Activated T-cell treated with anti-CD3 and anti-CD28 coated beads, Interleukin-2, amount 50 U/mL, for 72 hours (primary cell): ENCODE data around the gene CIBAR2. TPM values are rescaled to one million over a fixed set of nuclear protein-coding genes. Genes with fewer than 3 reads are reported as not detected.
A peak's percentile ranks its signal among the peaks of the same experiment; 100 is the strongest.

ENCODE experiments used
- ATAC-seq, 2 donors: fragments of 150-1000 bp; cut with Tn5 transposase; replicated peaks in 1 of 2; 2 replicates each; pipeline ENCODE4 v1.10.0; 2021; ENCODE audit warnings: moderate library complexity in 2 of 2, mild to moderate bottlenecking in 1 of 2
- DNase-seq, 2 donors: peaks; one replicate each; pipeline ENCODE4 v3.0.0; 2021 to 2022; ENCODE audit warnings: mixed read lengths in 1 of 2
- H3K27ac Mint-ChIP-seq: one replicate; pipeline ENCODE4 v1.8.0; 2022; ENCODE audit warnings: mild to moderate bottlenecking, moderate library complexity, mixed read lengths
- H3K27me3 Mint-ChIP-seq: one replicate; pipeline ENCODE4 v1.8.0; 2022; ENCODE audit warnings: low read depth, mixed read lengths
- H3K36me3 Mint-ChIP-seq, 2 donors: one replicate each; pipeline ENCODE4 v1.8.0; 2022; ENCODE audit warnings: mixed read lengths in 2 of 2, mild to moderate bottlenecking in 1 of 2; ENCODE audit not compliant: insufficient read depth in 2 of 2
- H3K4me1 Mint-ChIP-seq: one replicate; pipeline ENCODE4 v1.8.0; 2022; ENCODE audit warnings: low read depth, mixed read lengths
- H3K4me3 Mint-ChIP-seq, 2 donors: one replicate each; pipeline ENCODE4 v1.8.0; 2022; ENCODE audit warnings: mild to moderate bottlenecking in 2 of 2, mixed read lengths in 2 of 2, moderate library complexity in 2 of 2
- H3K9me3 Mint-ChIP-seq, 2 donors: one replicate each; pipeline ENCODE4 v1.8.0; 2022; ENCODE audit warnings: mixed read lengths in 2 of 2
- total RNA-seq, 2 donors: library from RNA; stranded (reverse); gene quantifications; one replicate each; pipeline ENCODE4 v1.2.3, GENCODE V29; 2022

The CIBAR2 gene
- total RNA-seq, result not detected

DNA sequence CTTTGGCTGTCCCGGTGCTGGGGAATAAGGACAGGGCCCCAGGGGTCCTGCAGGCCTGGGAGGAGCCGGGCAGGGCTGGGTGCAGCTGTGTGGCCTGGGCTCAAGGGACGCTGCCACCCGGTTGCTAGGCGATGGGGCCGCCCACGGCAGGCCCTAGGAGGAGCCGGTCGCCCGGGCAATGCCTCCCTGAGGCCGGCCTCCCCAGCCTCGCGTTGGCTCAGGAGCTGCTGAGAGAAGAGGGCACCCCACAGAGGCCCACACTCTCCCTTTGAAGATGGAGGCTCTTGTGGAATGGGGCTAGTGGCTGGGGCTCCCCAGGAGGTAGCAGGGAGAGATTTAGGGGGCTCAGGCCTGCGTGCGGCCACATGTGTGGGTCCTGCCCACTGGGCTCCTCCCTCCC lies at the start of gene CIBAR2:
TSS of gene CIBAR2 (minus strand) at position 109 of the 400 bp plus-strand sequence. CDS start 120 bp downstream, outside the sequence.
- ATAC-seq (no peak), DNase-seq (no peak)
- no peaks in the 10 kb centered on the region for H3K27me3 Mint-ChIP-seq
- no peaks in the 10 kb centered on the region for H3K9me3 Mint-ChIP-seq
- H3K27ac Mint-ChIP-seq, result no peak within 1 kb of the TSS
- no peak within 1 kb of the TSS for H3K4me3 Mint-ChIP-seq
- no peaks in the 10 kb centered on the region for H3K36me3 Mint-ChIP-seq
- peaks cover 7% of the 10 kb centered on the region for H3K4me1 Mint-ChIP-seq

DNA sequence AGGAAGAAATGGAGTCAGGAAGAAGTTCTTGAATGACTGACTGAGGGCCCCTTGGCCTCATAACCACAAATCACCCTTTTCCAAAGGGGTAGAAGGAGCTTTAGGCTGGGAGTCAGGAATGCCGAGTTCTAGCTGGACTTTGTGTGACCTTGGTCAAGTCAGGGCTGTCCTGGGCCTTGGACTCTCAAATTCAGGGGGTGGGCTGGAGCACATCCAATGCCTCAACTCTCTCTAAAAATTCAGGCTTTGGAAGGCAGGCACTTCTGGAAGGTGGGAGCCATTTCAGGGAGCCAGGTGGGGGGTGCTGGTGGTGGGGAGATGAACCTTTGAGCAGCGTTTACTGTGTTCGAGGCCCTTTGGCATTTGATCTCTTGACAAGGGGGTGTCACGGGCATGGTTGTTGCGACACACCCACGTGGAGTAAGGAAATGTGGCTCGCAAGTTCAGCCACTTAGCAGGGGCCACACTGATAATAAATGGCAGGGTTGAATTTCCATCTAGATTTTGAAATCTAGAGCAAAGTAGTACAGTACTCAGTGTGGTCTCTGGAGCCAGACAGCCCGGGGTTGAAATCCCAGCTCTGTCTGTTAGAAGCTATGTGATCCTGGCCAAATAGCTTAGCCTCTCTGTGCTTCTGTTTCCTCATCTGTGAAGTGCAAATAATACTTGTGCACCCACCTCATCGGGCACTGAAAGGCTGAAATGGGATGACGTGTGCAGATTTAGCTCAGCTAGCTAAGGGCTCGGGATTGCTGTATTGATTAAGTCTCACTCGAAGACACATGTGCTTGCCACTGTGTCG lies 47.1 kb upstream of the CIBAR2 start:
- Mint-ChIP-seq H3K4me1 (peaks cover 11% of the 10 kb centered on the region), H3K36me3 (no peaks in the 10 kb centered on the region), H3K9me3 (no peaks in the 10 kb centered on the region), H3K4me3 (no peak overlapping the region), H3K27me3 (no peaks in the 10 kb centered on the region), H3K27ac (no peak overlapping the region)
- DNase-seq (no peak), ATAC-seq (no peak)

DNA sequence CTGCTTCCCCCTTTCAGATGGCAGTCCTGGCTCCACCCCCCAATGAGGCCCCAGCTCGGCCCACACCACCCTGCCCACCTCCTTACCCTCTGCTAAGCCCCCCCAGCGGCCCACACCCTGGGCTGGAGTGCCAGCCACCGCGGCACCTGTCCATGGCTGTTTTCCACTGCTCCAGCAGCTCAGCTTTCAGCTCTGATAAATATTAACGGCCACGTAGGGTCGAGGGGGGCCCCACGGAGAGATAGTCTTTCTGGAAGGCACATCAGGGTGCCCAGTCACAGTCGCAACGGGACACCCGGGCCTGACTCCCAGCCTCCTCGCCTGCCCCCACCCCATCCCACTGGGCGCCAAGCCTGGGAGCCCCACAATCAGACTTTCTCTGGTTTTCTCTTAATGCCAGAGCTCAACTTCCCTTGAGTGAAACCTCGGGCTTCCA lies 46.5 kb upstream of the CIBAR2 start:
- Mint-ChIP-seq H3K36me3 (no peaks in the 10 kb centered on the region), H3K9me3 (no peaks in the 10 kb centered on the region), H3K4me3 (peak overlapping the region in 1 of 2 donors; percentile 13), H3K4me1 (peaks cover 11% of the 10 kb centered on the region), H3K27ac (no peak overlapping the region), H3K27me3 (no peaks in the 10 kb centered on the region)
- ATAC-seq (peak in 1 of 2 donors; percentile 15), DNase-seq (no peak)

DNA sequence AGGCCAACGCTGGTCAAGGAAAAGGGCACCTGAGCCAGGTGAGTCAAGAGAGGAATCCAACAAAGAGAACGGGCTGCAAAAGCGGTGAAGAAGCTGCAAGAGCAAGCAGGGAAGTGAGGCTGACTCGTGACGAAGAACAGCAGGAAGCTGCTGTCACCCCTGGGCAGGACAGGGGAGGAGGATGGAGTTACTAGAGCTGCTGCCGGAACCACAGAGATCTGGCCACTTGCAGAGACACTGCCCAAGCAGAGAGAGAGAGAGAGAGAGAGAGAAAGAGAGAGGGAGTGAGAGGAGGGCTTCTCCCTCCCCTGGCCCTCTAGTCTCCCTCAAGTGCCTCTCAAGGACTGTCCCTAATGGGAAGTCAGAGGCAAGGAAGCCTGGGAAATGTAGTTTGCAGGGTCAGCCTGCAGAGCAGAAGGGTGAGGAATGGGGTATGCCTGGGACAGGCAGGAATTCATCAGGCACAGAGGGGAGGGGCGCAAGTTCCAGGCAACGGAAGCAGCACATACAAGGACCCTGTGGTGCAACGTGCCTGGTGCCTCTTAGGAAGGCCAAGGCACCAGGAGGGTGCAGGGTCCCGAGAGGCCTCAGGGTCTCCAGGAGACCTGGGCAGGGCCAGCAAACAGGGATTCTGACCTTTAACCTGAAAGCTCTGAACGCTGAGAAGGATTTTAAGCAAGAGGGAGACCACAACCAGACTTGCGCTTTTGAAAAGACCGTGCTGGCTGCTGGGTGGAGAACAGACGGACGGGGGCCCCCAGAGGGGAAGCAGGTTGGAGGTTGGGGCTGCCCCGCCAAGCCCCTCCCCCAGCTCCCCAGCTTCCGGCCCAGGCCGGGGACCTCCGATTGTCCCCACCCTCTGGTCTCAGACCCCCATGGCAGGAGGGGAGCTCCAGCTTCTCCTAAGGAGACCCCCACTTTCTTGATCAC lies 45.8 kb upstream of the CIBAR2 start:
- H3K27ac Mint-ChIP-seq, result peak overlapping the region; percentile 20
- peak; percentile 68 to 77 for ATAC-seq

DNA sequence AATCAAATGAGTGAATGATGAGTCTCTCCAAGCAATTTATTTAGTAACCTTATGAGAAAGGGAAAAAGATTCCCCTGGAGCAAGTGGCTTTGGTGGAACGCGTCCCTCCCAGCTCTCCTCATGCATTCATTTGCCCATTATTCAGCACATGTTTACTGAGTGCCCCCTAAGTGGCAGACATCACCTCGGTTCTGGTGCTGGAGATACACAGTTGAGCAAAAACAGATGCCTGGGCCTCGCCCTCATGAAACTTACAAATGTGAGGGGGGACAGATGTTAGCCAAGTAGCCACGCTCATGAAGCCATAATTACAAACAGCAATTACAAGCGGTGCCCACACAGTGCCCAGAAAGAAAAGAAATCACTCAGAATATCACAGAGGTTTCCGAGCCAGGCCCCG lies 45.1 kb upstream of the CIBAR2 start:
- no peak for DNase-seq
- Mint-ChIP-seq H3K4me1 (peaks cover 11% of the 10 kb centered on the region), H3K27me3 (no peaks in the 10 kb centered on the region), H3K27ac (peak overlapping the region; percentile 20), H3K4me3 (peak overlapping the region; percentile 70 to 74), H3K36me3 (no peaks in the 10 kb centered on the region), H3K9me3 (no peaks in the 10 kb centered on the region)
- peak; percentile 3 to 11 for ATAC-seq

More for the DNA sequence above, 45.8 kb upstream of the CIBAR2 start:
- DNase-seq, result peak; percentile 9 to 25
- Mint-ChIP-seq H3K4me3 (peak overlapping the region; percentile 70 to 74), H3K9me3 (no peaks in the 10 kb centered on the region), H3K4me1 (peaks cover 11% of the 10 kb centered on the region), H3K36me3 (no peaks in the 10 kb centered on the region), H3K27me3 (no peaks in the 10 kb centered on the region)

DNA sequence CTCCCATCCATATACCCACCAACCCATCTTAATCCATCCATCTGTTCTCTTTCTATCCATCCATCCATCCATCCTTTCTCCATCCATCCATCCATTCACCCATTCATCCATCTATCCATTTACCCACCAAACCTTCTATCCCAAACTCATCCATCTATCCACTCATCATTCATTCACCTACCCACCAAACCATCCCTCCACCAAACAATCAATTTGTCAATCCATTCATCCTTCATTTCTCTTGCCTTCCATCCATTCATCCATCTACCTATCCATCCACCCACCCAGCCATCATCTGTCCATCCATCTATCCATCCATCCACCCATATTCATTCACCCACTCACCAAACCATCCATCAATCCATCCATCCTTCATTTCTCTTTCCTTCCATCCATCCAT lies 44.6 kb upstream of the CIBAR2 start:
- Mint-ChIP-seq H3K36me3 (no peaks in the 10 kb centered on the region), H3K4me1 (peaks cover 11% of the 10 kb centered on the region), H3K27ac (peak overlapping the region; percentile 12), H3K4me3 (no peak overlapping the region), H3K27me3 (no peaks in the 10 kb centered on the region), H3K9me3 (no peaks in the 10 kb centered on the region)
- ATAC-seq (no peak), DNase-seq (no peak)

DNA sequence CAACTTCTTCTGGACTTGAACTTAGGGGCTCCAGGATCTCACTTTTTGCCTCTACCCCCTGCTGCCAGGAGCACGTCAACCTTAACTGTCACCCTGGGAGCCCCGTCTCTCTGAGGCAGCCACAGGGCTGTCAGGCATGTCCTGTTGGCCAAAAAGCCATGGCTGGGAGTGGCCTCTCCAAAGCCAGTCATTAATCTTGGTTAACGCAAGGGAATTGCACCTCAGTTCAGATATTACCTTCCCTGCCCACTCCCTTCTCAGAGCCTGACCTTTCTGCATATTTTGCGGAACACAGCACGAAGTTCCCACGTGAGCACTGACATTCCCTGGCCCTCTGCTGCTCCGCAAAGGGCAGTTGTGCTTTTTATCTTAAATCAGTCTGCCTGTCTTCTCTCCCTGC lies 44.2 kb upstream of the CIBAR2 start:
- peak overlapping the region; percentile 12 for H3K27ac Mint-ChIP-seq
- H3K36me3 Mint-ChIP-seq, result no peaks in the 10 kb centered on the region
- ATAC-seq, result no peak
- H3K4me3 Mint-ChIP-seq, result no peak overlapping the region
- H3K4me1 Mint-ChIP-seq, result peaks cover 11% of the 10 kb centered on the region
- no peaks in the 10 kb centered on the region for H3K9me3 Mint-ChIP-seq
- DNase-seq, result no peak
- no peaks in the 10 kb centered on the region for H3K27me3 Mint-ChIP-seq

DNA sequence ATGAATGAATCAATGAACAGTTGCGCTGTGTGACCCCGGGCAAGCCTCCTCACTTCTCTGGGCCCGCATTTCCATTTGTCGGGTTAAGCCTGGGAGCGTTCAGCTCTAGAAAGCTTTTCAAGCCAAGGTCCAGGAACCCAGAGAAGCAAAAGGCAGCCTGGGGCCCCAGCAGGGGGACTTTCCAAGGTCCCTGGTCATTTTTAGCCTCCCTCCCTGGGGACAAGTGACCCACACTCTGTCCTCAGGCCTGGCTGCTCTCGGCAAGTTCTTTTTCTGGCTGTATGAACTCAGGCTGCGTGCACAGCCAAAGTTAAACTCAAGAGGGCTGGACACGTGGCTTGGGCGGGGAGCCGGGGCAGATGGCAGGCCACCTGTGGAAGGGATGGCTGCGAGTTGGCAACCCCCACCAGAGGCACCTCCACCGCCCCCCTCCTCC lies 41.4 kb upstream of the CIBAR2 start:
- no peaks in the 10 kb centered on the region for H3K9me3 Mint-ChIP-seq
- DNase-seq, result no peak
- no peaks in the 10 kb centered on the region for H3K36me3 Mint-ChIP-seq
- no peaks in the 10 kb centered on the region for H3K27me3 Mint-ChIP-seq
- no peak for ATAC-seq
- no peak overlapping the region for H3K27ac Mint-ChIP-seq
- H3K4me1 Mint-ChIP-seq, result peaks cover 11% of the 10 kb centered on the region
- H3K4me3 Mint-ChIP-seq, result no peak overlapping the region

DNA sequence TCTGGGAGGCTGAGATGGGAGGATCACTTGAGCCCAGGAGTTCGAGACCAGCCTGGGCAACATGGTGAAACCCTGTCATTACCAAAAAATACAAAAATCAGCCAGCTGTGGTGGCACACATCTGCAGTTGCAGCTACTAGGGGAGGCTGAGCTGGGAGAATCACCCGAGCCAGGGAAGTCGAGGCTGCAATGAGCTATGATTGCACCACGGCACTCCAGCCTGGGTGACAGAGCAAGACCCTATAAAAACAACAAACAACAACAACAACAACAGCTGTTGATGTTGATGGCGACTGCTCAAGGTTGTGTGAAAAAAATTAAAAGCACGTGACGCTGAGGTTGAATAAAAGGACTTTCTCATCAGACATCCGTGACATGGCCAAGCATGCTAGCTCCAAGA lies 40.8 kb upstream of the CIBAR2 start:
- H3K27ac Mint-ChIP-seq, result no peak overlapping the region
- no peaks in the 10 kb centered on the region for H3K36me3 Mint-ChIP-seq
- no peak for ATAC-seq
- peaks cover 7% of the 10 kb centered on the region for H3K4me1 Mint-ChIP-seq
- H3K9me3 Mint-ChIP-seq, result no peaks in the 10 kb centered on the region
- H3K4me3 Mint-ChIP-seq, result no peak overlapping the region
- H3K27me3 Mint-ChIP-seq, result no peaks in the 10 kb centered on the region
- DNase-seq, result no peak

DNA sequence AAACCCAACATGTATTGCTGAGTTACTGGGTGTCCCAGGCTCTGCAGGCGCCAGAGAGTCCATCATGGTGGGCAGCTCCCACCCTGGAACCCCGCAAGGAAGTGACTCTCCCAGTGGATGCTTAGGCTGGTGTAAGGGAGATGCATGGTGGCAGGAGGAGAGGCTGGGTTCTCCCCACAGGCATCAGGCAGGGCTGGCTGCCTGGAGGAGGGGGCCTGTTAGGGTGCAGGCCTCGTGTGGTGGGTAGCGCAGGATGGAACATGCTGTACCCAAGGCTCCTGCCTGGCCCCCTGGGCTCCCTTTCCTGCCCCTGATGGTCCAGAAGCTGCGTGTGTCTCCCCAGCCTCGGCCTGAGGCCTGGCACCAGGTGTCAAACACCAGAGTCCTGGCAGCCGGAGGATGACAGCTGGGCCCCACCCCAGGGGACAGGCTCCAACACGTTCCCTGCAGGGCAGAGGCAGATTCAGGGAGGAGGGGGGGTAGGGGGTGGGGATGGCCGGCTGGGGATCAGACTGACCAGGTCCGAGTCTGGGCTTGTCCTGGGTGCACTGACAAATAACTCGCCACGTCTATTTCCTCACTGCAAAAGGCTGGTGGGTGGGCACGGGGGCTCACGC lies 40.2 kb upstream of the CIBAR2 start:
- no peaks in the 10 kb centered on the region for H3K36me3 Mint-ChIP-seq
- H3K4me1 Mint-ChIP-seq, result peaks cover 2% of the 10 kb centered on the region
- DNase-seq (no peak), ATAC-seq (no peak)
- H3K27me3 Mint-ChIP-seq, result no peaks in the 10 kb centered on the region
- H3K9me3 Mint-ChIP-seq, result no peaks in the 10 kb centered on the region
- H3K4me3 Mint-ChIP-seq, result no peak overlapping the region
- no peak overlapping the region for H3K27ac Mint-ChIP-seq

DNA sequence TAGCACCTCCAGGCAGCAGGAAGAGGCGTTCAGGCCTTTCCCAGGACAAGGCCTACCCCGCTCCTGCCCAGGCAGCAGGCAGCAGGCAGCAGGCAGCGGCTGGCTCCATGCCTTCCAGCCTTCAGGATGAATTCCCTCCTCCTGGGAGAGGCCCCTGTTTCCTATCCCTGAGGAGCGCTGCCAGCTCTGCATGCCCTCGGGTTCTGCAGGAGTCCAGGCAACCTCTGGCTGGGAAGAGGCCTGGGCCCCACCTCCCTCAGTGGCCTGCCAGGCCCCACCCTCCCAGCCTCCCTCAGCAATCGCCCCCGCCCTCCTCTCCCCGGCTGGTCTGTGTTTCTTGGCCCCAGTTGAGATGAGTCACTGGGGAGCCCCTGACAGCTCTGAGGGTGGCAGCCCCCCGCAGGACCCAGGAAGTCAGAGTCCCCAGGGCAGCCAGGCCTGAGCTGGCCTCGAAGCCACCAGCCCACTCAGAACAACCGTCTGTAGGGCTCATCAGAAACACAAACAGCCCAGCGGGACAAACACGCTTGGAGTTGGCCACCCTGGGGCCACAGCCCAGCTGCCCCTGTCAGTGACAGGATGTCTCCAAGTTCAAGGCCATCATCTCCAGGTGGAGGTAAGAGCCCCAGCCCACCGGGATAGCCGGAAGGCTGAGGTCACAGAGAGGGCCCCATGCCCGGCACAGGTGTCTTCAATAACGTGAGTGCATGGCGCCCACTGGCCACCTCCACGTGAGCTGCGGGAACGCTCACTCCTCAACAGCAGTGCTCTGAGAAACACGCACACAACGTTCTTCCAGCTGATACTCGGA lies 39.5 kb upstream of the CIBAR2 start:
- ATAC-seq, result peak in 1 of 2 donors; percentile 39
- Mint-ChIP-seq H3K27ac (no peak overlapping the region), H3K36me3 (no peaks in the 10 kb centered on the region), H3K4me1 (no peaks in the 10 kb centered on the region), H3K9me3 (no peaks in the 10 kb centered on the region), H3K27me3 (no peaks in the 10 kb centered on the region), H3K4me3 (no peak overlapping the region)
- DNase-seq, result no peak

DNA sequence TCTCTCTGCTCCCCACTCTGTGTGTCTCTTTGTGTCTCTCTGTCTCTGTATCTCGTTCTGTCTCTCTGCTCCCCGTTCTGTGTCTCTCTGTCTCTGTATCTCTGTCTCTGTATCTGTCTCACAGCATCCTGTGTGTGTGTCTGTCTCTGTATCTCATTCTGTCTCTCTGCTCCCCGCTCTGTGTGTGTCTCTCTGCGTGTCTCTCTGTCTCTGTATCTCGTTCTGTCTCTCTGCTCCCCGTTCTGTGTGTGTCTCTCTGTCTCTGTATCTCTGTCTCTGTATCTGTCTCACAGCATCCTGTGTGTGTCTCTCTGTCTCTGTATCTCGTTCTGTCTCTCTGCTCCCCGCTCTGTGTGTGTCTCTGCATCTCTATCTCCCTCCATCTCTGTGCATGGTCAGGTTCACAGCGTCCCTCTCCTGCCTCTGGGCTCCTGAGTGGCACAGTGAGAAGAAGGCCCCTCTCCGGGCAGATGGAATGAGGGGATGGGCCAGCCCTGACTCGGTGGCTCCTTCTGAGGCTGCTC lies 38.9 kb upstream of the CIBAR2 start:
- Mint-ChIP-seq H3K27me3 (no peaks in the 10 kb centered on the region), H3K9me3 (no peaks in the 10 kb centered on the region), H3K4me1 (no peaks in the 10 kb centered on the region)

More for the DNA sequence above, 38.9 kb upstream of the CIBAR2 start:
- Mint-ChIP-seq H3K4me3 (no peak overlapping the region), H3K36me3 (no peaks in the 10 kb centered on the region), H3K27ac (no peak overlapping the region)
- ATAC-seq (no peak), DNase-seq (no peak)
